Activated T-helper 9 cell treated with anti-CD3 and anti-CD28 coated beads, Interleukin-2, amount 50 U/mL, for 16 hours (primary cell): Measurements from ENCODE around the gene PCNX4.

Experiments
- DNase-seq: peaks from one replicate; pipeline ENCODE4 v3.0.0-alpha.2; 2020; ENCODE audit warnings: low read depth

Gene PCNX4

GRCh38 chr14:60102389-60102788 lies 10.7 kb downstream of the PCNX4 start:
- no peak for DNase-seq

- no peak for DNase-seq
Observed at GRCh38 chr14:60106339-60106738, 14.6 kb downstream of the PCNX4 start.

GRCh38 chr14:60107477-60107876 lies 15.8 kb downstream of the PCNX4 start:
- no peak for DNase-seq

DNA sequence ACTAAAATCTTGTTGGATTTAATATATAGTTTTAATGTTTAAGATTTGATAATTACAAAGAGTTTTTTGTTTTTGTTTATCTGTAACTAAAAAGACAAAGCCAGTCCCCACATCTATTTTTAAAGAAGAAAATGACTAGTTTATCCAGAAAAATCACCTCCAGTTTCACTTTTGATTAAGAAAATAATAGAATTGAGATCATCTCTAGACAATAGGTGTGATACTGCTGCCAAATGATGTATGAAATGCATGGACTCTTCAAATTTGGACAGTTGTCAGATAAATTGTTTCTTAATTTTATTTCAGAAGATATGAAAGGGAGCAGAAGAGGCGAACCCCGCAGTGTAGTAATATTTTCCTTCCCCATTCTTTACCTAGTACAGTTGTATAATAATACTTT lies 20.0 kb downstream of the PCNX4 start:
- no peak for DNase-seq

GRCh38 chr14:60114881-60115280 lies 23.2 kb downstream of the PCNX4 start:
- DNase-seq = no peak

DNA sequence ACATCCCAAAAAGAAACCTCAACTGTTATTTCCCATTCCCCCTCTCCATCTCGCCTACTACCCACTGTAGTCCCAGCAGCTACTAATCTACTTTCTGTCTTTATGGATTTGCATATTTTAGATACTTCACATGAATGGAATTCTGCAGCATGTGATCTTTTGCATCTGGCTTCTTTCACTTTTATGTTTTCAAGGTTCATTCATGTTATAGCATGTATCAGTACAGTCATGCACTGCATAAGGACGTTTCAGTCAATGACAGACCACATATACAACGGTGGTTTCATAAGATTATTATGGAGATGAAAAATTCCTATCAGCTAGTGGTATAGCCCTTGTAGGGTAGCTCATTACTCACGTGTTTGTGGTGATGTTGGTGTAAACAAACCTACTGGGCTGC lies 24.5 kb downstream of the PCNX4 start:
- no peak for DNase-seq

- no peak for DNase-seq
Observed at GRCh38 chr14:60125918-60126317, 34.2 kb downstream of the PCNX4 start.

DNA sequence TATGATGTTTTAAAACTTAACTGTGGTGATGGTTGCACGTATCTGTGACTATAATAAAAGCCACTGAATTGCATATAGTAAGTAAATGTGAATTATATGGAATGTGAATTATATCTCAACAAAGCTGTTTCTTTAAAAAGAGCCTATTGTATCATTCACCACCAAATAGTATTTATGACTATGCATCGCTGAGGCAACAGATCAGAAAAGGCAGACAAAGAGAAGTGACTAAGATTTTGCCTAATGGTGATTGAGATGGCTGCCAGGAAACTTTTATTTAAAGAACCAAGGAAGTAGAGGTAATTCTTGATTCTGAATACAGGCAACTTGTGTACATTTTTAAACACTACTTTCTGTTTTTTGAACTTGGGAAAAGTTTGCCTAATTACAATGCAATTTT lies 41.8 kb downstream of the PCNX4 start:
- no peak for DNase-seq

- DNase-seq = no peak
Observed at GRCh38 chr14:60134702-60135101, 43.0 kb downstream of the PCNX4 start.

DNA sequence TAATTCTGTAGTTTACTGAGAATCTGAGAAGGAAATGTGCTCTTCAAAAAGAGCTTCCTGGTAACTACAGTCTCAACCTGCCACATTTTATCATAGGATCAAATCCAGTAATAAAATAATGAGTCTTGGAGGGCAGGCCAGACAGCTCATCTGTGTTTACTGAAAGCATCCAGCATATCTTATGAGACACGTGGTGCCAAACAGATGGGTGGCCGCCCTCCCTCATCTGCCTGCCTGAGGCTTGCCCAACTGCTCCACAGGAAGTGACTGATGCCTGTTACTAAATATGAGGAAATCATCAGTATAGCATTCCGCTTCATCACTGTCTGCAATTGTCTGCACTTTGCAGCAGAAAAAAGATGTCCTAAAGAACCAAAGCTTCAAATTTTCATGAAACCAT lies 60.0 kb downstream of the PCNX4 start:
- DNase-seq = peak; percentile 45

- no peak for DNase-seq
Observed at GRCh38 chr14:60153991-60154390, 62.3 kb downstream of the PCNX4 start.

DNA sequence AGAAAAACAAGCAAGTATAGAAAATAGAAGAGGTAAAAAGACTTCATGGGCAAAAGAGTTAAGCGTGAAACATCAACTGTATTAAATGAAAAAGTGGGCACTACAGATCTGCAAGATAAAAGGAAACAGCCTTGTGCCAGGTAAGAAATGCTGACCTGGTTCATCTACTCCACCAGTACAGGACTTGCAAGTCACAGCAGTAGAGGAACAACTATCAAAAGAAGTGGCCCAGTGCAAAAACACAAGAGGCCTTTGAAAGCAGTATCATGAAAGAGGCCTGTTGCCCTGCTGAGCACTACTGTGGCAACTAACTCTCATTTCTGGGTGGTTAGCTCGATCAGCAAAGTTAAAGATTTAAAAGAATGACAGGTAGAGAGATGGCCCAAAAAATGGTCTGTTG lies 62.9 kb downstream of the PCNX4 start:
- no peak for DNase-seq

DNA sequence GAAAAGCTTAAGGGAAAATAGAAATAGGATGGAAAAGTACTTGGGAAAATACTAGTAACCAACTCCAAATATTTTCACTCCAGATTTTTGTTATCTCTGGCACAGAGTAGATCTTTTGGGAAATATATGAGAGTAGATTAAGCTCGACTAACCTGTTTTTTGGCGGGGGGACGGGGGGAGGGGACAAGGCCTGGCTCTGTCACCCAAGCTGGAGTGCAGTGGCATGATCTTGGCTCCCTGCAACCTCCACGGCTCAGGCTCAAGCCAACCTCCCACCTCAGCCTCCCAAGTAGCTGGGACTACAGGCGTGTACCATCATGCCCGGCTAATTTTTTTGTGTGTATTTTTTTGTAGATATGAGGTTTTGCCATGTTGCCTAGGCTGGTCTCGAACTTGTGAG lies 68.7 kb downstream of the PCNX4 start:
- DNase-seq = no peak

GRCh38 chr14:60161196-60162107 lies 69.7 kb downstream of the PCNX4 start:
- DNase-seq = no peak

- no peak for DNase-seq
Observed at GRCh38 chr14:60163693-60164092, 72.0 kb downstream of the PCNX4 start.

- DNase-seq = no peak
Observed at GRCh38 chr14:60164404-60164711, 72.6 kb downstream of the PCNX4 start.

- DNase-seq = peak; percentile 48
Observed at GRCh38 chr14:60164712-60165546, 73.2 kb downstream of the PCNX4 start, which contains the start of gene DHRS7. DHRS7 (minus strand) TSS chr14:60165398; CDS start chr14:60165309, 89 bp downstream.

GRCh38 chr14:60165547-60165876 lies 73.8 kb downstream of the PCNX4 start:
- no peak for DNase-seq

GRCh38 chr14:60166142-60166541 lies 74.4 kb downstream of the PCNX4 start:
- no peak for DNase-seq

GRCh38 chr14:60169722-60170121 lies 78.0 kb downstream of the PCNX4 start:
- no peak for DNase-seq

GRCh38 chr14:60170948-60171347 lies 79.2 kb downstream of the PCNX4 start:
- no peak for DNase-seq

DNA sequence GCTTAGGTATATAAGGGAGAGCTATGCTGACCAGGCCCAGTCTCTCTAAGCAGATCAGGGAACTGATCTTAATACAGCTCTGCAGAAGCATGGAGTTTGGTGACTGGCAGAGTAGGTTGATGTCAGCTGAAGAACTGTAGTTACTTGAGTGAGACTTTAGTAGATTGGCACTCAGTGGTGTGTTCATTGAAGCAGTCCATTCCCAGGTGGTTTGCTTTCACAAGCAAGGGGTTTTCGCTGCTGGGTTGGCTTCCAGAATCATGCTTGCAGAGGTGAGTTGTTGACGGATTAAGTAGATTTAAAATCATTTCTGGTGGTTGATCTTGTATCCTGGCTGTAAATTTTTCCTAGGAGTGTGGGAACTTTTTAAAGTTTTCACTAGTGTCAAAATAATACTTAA lies 80.0 kb downstream of the PCNX4 start:
- DNase-seq = no peak
